Measurements from ENCODE around the gene CELSR3. TPM values are rescaled to one million over a fixed set of nuclear protein-coding genes. Genes with fewer than 3 reads are reported as not detected.

CELSR3 gene
- total and polyA plus RNA-seq, 7 experiments from 2014 or later: 0.17 to 8.7 (median 3.4) TPM

DNA sequence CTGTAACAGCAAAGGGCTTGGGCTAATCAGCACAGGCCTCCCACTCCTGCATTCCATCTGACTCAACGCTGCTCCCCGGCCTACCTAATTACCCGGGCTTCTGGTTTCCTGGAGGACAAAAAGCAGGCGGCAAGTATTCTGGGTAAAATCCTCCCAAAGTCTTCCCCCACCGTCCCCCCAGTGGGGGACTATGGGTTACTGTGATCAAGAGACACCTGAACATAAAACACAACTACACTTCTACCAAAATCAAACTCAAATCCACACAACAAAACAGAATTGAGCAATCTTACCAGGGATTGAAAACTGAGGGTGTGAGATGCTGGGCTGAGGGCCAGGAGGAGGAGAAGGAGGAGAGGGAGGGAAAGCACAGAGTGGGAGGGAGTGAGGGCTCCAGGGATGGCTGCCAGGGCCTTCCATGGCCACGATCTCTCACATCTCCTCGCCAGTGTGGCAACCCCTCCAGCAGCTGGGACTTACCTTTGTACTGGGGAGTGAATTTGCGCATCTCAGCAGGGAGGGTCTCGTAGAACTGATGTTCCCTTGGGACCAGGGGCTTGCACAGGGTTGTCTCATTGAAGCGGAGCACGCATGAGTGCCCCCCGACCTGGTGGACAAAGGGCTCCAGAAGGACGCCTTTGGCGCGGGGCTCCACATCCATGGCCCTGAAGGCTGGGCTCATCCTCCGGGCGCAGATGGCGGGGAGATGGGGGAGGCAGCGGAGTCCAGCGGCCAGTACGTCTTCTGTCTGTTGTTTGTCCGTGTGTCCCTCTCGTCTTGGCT is 32.1 kb upstream of the CELSR3 start:
- CTCF ChIA-PET: no interaction called here
- intact Hi-C loops (cut with micrococcal nuclease): no loop called here
- DNase-seq (no peak), ATAC-seq (no peak)
- H3K9me3 Mint-ChIP-seq: no peaks in the 10 kb centered on the region
- H3K4me3 Mint-ChIP-seq: no peak overlapping the region
- H3K27ac Mint-ChIP-seq: peak overlapping the region in 6 of 9 donors; percentile 39 to 86 (median 59)
- Histone ChIP-seq H3K4me1 (ENCODE audit: control insufficient read depth in 2 of 2, insufficient read depth in 2 of 2, low read length in 2 of 2) (peaks cover 0 to 4% of the 10 kb centered on the region in 2 donors), H3K9me3 (ENCODE audit: control insufficient read depth in 2 of 3, low read length in 3 of 3) (no peaks in the 10 kb centered on the region), H3K27ac (ENCODE audit: low read depth, low read length) (no peak overlapping the region), H3K36me3 (ENCODE audit: control insufficient read depth in 2 of 3, insufficient read depth in 3 of 3, low read length in 3 of 3) (peaks cover 20 to 71% (median 34%) of the 10 kb centered on the region in 3 experiments), H3K4me3 (ENCODE audit: low read length) (no peak overlapping the region), H3K27me3 (ENCODE audit: control insufficient read depth in 2 of 2, insufficient read depth in 2 of 2, low read length in 2 of 2) (no peaks in the 10 kb centered on the region)
- H3K27me3 Mint-ChIP-seq: no peaks in the 10 kb centered on the region
- peaks cover 5 to 31% (median 17%) of the 10 kb centered on the region in 5 donors for H3K36me3 Mint-ChIP-seq
- peaks cover 5 to 29% (median 12%) of the 10 kb centered on the region in 7 donors for H3K4me1 Mint-ChIP-seq
- POLR2A ChIA-PET: no interaction called here

DNA sequence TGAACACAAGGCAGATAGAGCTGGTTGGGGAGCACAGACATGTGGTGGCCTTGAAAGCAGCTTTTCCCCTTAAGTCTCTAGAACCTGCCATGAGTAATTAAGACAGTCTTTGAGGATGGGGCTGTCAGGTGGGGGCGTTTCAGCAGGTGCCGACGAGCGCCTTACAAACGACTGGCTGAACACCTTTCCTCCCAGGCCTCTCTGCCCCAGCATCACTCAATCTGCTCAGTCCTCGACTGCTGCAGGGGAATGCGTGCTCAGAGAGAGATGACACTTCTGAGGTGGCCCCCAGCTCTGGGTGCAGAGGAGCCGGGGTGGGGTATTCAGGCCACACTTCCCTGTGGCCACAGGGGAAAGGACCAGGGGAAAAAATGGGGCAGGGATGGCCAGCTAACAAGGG is 31.1 kb upstream of the CELSR3 start:
- no peaks in the 10 kb centered on the region for H3K27me3 Mint-ChIP-seq
- POLR2A ChIA-PET: no interaction called here
- H3K36me3 Mint-ChIP-seq: peaks cover 5 to 28% (median 14%) of the 10 kb centered on the region in 5 donors
- peaks cover 5 to 19% (median 12%) of the 10 kb centered on the region in 7 donors for H3K4me1 Mint-ChIP-seq
- H3K27ac ChIP-seq (ENCODE audit: low read depth, low read length): no peak overlapping the region
- H3K4me1 ChIP-seq (ENCODE audit: control insufficient read depth in 2 of 2, insufficient read depth in 2 of 2, low read length in 2 of 2): peaks cover 0 to 4% of the 10 kb centered on the region in 2 donors
- no peak for DNase-seq
- no peaks in the 10 kb centered on the region for H3K9me3 ChIP-seq (ENCODE audit: control insufficient read depth in 2 of 3, low read length in 3 of 3)
- ATAC-seq: no peak
- H3K27ac Mint-ChIP-seq: peak overlapping the region in 1 of 9 donors; percentile 46
- H3K36me3 ChIP-seq (ENCODE audit: control insufficient read depth in 2 of 3, insufficient read depth in 3 of 3, low read length in 3 of 3): peaks cover 20 to 73% (median 30%) of the 10 kb centered on the region in 3 experiments
- intact Hi-C loops (cut with micrococcal nuclease): no loop called here
- H3K4me3 ChIP-seq (ENCODE audit: low read length): no peak overlapping the region
- CTCF ChIA-PET: interaction anchor here (0.6 kb wide), 1 partner anchor 43 kb away, joined by 3 read pairs; no protein-coding TSS in a partner anchor
- H3K27me3 ChIP-seq (ENCODE audit: control insufficient read depth in 2 of 2, insufficient read depth in 2 of 2, low read length in 2 of 2): no peaks in the 10 kb centered on the region
- H3K4me3 Mint-ChIP-seq: no peak overlapping the region
- H3K9me3 Mint-ChIP-seq: no peaks in the 10 kb centered on the region

DNA sequence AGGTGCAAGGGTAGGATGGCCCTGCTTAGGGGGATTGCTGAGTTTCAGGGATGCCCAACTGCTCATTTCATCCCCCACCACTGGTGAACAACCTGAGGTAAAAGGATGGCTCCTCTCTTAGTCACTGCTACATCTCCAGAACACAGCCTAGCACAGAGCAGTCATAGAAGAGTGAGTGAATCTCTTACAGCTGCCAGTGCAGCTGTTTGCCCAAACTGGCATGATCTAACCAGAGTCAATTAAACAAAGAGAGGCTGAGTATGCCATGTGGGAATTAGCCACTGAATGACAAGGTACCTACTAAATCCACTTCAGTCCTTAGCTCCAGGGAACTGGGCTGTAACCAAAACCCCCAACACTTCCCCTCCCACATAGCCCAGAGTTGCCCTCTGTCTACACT is 29.9 kb upstream of the CELSR3 start:
- H3K4me3 ChIP-seq (ENCODE audit: low read length): no peak overlapping the region
- no peaks in the 10 kb centered on the region for H3K9me3 Mint-ChIP-seq
- H3K27ac Mint-ChIP-seq: peak overlapping the region in 4 of 9 donors; percentile 38 to 62 (median 44)
- H3K27ac ChIP-seq (ENCODE audit: low read depth, low read length): no peak overlapping the region
- intact Hi-C loops (cut with micrococcal nuclease): no loop called here
- H3K4me1 Mint-ChIP-seq: peaks cover 4 to 17% (median 11%) of the 10 kb centered on the region in 7 donors
- H3K4me3 Mint-ChIP-seq: no peak overlapping the region
- H3K36me3 Mint-ChIP-seq: peaks cover 5 to 31% (median 19%) of the 10 kb centered on the region in 5 donors
- peaks cover 0 to 4% of the 10 kb centered on the region in 2 donors for H3K4me1 ChIP-seq (ENCODE audit: control insufficient read depth in 2 of 2, insufficient read depth in 2 of 2, low read length in 2 of 2)
- ChIA-PET POLR2A (interaction anchor here (0.6 kb wide), 2 partner anchors 201 to 401 kb away, joined by 3 read pairs; partner anchors contain the start of gene QRICH1), CTCF (interaction anchor here (1.3 kb wide), 1 partner anchor 47 kb away, joined by 3 read pairs; no protein-coding TSS in a partner anchor)
- no peaks in the 10 kb centered on the region for H3K9me3 ChIP-seq (ENCODE audit: control insufficient read depth in 2 of 3, low read length in 3 of 3)
- no peaks in the 10 kb centered on the region for H3K27me3 ChIP-seq (ENCODE audit: control insufficient read depth in 2 of 2, insufficient read depth in 2 of 2, low read length in 2 of 2)
- H3K27me3 Mint-ChIP-seq: no peaks in the 10 kb centered on the region
- peaks cover 20 to 77% (median 30%) of the 10 kb centered on the region in 3 experiments for H3K36me3 ChIP-seq (ENCODE audit: control insufficient read depth in 2 of 3, insufficient read depth in 3 of 3, low read length in 3 of 3)
- no peak for DNase-seq
- no peak for ATAC-seq

DNA sequence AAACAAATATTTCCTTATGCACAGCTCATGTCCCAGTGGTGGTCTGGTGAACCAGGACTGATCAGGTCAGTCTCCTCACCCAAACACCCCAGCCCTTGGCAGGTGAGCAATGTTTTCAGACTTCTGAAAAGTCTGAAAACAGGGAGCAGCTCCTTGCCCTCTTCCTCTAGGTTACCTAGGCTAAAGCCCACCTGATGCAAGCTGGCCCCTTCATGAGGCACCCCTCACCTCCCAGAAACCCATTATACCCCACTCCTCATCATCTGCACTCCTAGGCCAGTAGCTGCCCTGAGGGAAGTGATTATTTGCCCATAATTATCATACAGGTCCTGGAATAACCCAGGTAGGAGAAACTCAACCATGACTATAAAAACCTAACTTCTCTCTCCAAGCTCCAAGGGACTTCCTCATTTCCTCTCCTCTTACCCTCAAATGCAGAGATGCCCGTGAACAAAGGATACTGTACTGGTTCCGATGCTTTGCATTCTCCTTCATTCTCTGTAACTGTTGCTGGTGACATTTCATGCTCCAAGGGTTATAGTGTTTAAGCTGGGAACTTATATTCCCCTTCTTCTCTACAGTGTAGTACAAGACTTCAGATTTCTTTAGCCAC is 28.3 kb upstream of the CELSR3 start:
- H3K27ac Mint-ChIP-seq: peak overlapping the region in 2 of 9 donors; percentile 17 to 80
- Histone ChIP-seq H3K27me3 (ENCODE audit: control insufficient read depth in 2 of 2, insufficient read depth in 2 of 2, low read length in 2 of 2) (no peaks in the 10 kb centered on the region), H3K27ac (ENCODE audit: low read depth, low read length) (no peak overlapping the region), H3K4me1 (ENCODE audit: control insufficient read depth in 2 of 2, insufficient read depth in 2 of 2, low read length in 2 of 2) (no peaks in the 10 kb centered on the region), H3K9me3 (ENCODE audit: control insufficient read depth in 2 of 3, low read length in 3 of 3) (no peaks in the 10 kb centered on the region), H3K4me3 (ENCODE audit: low read length) (no peak overlapping the region), H3K36me3 (ENCODE audit: control insufficient read depth in 2 of 3, insufficient read depth in 3 of 3, low read length in 3 of 3) (peaks cover 20 to 82% (median 30%) of the 10 kb centered on the region in 3 experiments)
- peaks cover 6 to 18% (median 12%) of the 10 kb centered on the region in 7 donors for H3K4me1 Mint-ChIP-seq
- ChIA-PET CTCF (interaction anchor here (0.6 kb wide), 1 partner anchor 16 kb away, joined by 3 read pairs; no protein-coding TSS in a partner anchor), POLR2A (interaction anchor here (0.5 to 0.6 kb wide), 2 partner anchors 249 to 406 kb away, joined by 3 read pairs; no protein-coding TSS in a partner anchor)
- intact Hi-C loops (cut with micrococcal nuclease): no loop called here
- no peak for DNase-seq
- peaks cover 5 to 27% (median 19%) of the 10 kb centered on the region in 5 donors for H3K36me3 Mint-ChIP-seq
- H3K27me3 Mint-ChIP-seq: no peaks in the 10 kb centered on the region
- no peaks in the 10 kb centered on the region for H3K9me3 Mint-ChIP-seq
- no peak for ATAC-seq
- peak overlapping the region in 1 of 10 donors; percentile 21 for H3K4me3 Mint-ChIP-seq

DNA sequence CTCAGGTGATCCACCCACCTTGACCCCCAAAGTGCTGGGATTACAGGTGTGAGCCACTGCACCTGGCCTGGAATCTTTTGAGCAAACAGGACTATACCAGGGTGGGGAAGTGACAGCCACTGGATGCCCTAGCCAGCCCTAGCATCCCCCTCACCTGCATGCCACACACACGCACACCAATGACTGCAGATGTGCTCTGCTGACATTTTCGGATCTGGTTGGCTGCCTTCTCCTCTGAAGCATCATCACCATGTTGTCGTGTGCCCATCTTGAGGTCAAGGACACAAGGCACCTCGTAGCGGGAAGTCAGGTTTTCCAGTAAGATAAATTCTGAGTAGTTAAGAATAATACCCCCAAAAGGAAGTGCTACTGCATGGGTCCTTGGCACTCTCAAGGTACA is 26.7 kb upstream of the CELSR3 start:
- H3K27ac ChIP-seq (ENCODE audit: low read depth, low read length): no peak overlapping the region
- H3K36me3 Mint-ChIP-seq: peaks cover 5 to 22% (median 15%) of the 10 kb centered on the region in 5 donors
- H3K27me3 ChIP-seq (ENCODE audit: control insufficient read depth in 2 of 2, insufficient read depth in 2 of 2, low read length in 2 of 2): no peaks in the 10 kb centered on the region

DNA sequence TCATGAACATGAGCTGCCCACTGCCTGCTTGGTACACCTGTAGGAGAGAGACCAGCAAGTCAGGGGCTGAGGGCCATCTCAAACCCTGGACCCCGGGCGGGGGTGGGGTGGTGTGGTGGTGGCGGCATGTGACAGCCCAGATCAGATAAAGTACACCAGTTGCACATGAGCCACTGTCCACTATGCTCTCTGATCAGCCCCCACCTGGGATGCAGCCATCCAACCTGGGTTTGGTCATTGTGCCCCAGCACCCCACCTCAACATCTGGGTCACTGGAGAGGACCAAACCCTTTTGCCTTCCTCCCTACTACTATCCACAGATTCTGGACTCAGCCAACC is 26.0 kb upstream of the CELSR3 start:
- Histone ChIP-seq H3K9me3 (ENCODE audit: control insufficient read depth in 2 of 3, low read length in 3 of 3) (no peaks in the 10 kb centered on the region), H3K4me3 (ENCODE audit: low read length) (no peak overlapping the region), H3K36me3 (ENCODE audit: control insufficient read depth in 2 of 3, insufficient read depth in 3 of 3, low read length in 3 of 3) (peaks cover 16 to 64% (median 20%) of the 10 kb centered on the region in 3 experiments), H3K27me3 (ENCODE audit: control insufficient read depth in 2 of 2, insufficient read depth in 2 of 2, low read length in 2 of 2) (no peaks in the 10 kb centered on the region), H3K4me1 (ENCODE audit: control insufficient read depth in 2 of 2, insufficient read depth in 2 of 2, low read length in 2 of 2) (peaks cover 8 to 13% of the 10 kb centered on the region in 2 donors), H3K27ac (ENCODE audit: low read depth, low read length) (no peak overlapping the region)
- H3K4me3 Mint-ChIP-seq: peak overlapping the region in 1 of 10 donors; percentile 29
- no peak overlapping the region for H3K27ac Mint-ChIP-seq
- ATAC-seq (no peak), DNase-seq (no peak)
- peaks cover 20 to 27% (median 22%) of the 10 kb centered on the region in 7 donors for H3K4me1 Mint-ChIP-seq
- intact Hi-C loops (cut with micrococcal nuclease): loop anchor here (10.0 kb wide), 3 partner anchors 206 to 786 kb away; partner anchors contain the start of genes DAG1 (in 1 of the 2), QRICH1 (in 1 of the 2) and SLC25A20 (in 1 of the 2)
- ChIA-PET CTCF (interaction anchor here (0.6 to 1.1 kb wide), 3 partner anchors 12 to 925 kb away, joined by 3 to 6 read pairs (median 3); no protein-coding TSS in a partner anchor), POLR2A (interaction anchor here (0.7 to 0.8 kb wide), 2 partner anchors 28 to 365 kb away, joined by 3 read pairs; partner anchors contain the start of gene IP6K2)
- no peaks in the 10 kb centered on the region for H3K9me3 Mint-ChIP-seq
- H3K27me3 Mint-ChIP-seq: no peaks in the 10 kb centered on the region
- peaks cover 5 to 22% (median 15%) of the 10 kb centered on the region in 5 donors for H3K36me3 Mint-ChIP-seq

More for the DNA sequence above, 26.7 kb upstream of the CELSR3 start:
- H3K27me3 Mint-ChIP-seq: no peaks in the 10 kb centered on the region
- POLR2A ChIA-PET: no interaction called here
- Histone ChIP-seq H3K4me3 (ENCODE audit: low read length) (no peak overlapping the region), H3K36me3 (ENCODE audit: control insufficient read depth in 2 of 3, insufficient read depth in 3 of 3, low read length in 3 of 3) (peaks cover 20 to 70% (median 21%) of the 10 kb centered on the region in 3 experiments), H3K9me3 (ENCODE audit: control insufficient read depth in 2 of 3, low read length in 3 of 3) (no peaks in the 10 kb centered on the region), H3K4me1 (ENCODE audit: control insufficient read depth in 2 of 2, insufficient read depth in 2 of 2, low read length in 2 of 2) (peaks cover 6 to 8% of the 10 kb centered on the region in 2 donors)
- ATAC-seq (no peak), DNase-seq (no peak)
- peaks cover 13 to 22% (median 16%) of the 10 kb centered on the region in 7 donors for H3K4me1 Mint-ChIP-seq
- no peaks in the 10 kb centered on the region for H3K9me3 Mint-ChIP-seq
- no peak overlapping the region for H3K4me3 Mint-ChIP-seq
- CTCF ChIA-PET: no interaction called here
- peak overlapping the region in 1 of 9 donors; percentile 69 for H3K27ac Mint-ChIP-seq
- intact Hi-C loops (cut with micrococcal nuclease): loop anchor here (10.0 kb wide), 3 partner anchors 205 to 785 kb away; partner anchors contain the start of genes DAG1 (in 1 of the 2), QRICH1 (in 1 of the 2) and SLC25A20 (in 1 of the 2)

Measured in naive thymus-derived CD4-positive, alpha-beta T cell (primary cell).